Right lobe of liver (tissue), 4 donors: ENCODE measurements around the gene CDH16.

Source experiments
- POLR2A ChIP-seq: fragments of 450-650 bp; IDR thresholded peaks from one replicate; pipeline ENCODE4 v1.6.1; 2017; ENCODE audit warnings: antibody characterized with exemption, mild to moderate bottlenecking
- TF ChIP-seq, protein P1 (sequence below), 4 donors: fragments of 200-600 bp in 3 of 4; fragments of 450-650 bp in 1 of 4; IDR thresholded peaks; one replicate each; pipeline versions ENCODE4 v1.5.1 to v1.8.0; 2016 to 2022; ENCODE audit warnings: antibody characterized with exemption in 4 of 4, mild to moderate bottlenecking in 2 of 4
- donor health status: DM: no; HTN: no; CAD: no.
- donor health status: DM: no; HTN: no; CAD: no.
- donor health status: DM: no; HTN: yes; CAD: no.

DNA sequence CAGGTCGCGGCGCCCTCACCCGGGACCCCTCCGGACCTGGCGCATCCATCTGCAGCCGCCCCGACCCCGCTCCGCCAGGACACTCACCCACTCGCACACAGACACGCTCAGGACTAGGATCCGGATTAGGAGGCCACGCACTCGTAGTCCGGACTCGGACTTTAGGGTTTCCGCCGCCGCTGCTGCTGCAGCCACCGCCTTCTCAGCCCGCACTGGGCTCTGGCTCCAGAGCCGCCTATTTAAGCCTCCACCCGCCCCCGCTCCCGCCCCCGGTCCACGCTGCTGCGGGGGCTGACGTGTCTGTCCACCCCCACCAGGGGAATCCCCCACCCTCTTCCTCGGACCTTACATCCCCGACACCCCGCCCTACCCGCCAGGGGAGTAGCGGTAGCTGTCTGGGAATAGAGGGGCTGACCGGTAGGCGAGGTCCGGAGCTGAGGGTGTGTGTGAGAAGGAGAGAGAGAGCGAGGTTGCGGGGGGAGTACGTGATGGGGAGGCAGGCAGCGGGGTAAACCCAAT is 6.7 kb upstream of the CDH16 start, which contains the start of gene RRAD:
- TF ChIP-seq, protein P1, sequence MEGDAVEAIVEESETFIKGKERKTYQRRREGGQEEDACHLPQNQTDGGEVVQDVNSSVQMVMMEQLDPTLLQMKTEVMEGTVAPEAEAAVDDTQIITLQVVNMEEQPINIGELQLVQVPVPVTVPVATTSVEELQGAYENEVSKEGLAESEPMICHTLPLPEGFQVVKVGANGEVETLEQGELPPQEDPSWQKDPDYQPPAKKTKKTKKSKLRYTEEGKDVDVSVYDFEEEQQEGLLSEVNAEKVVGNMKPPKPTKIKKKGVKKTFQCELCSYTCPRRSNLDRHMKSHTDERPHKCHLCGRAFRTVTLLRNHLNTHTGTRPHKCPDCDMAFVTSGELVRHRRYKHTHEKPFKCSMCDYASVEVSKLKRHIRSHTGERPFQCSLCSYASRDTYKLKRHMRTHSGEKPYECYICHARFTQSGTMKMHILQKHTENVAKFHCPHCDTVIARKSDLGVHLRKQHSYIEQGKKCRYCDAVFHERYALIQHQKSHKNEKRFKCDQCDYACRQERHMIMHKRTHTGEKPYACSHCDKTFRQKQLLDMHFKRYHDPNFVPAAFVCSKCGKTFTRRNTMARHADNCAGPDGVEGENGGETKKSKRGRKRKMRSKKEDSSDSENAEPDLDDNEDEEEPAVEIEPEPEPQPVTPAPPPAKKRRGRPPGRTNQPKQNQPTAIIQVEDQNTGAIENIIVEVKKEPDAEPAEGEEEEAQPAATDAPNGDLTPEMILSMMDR (IDR thresholded peaks at IDR 0.05), result no peak
- no peak for TF ChIP-seq POLR2A
